Mammary epithelial cell (primary cell): ENCODE data around the gene XKRX.

ENCODE experiments used
- EZH2 ChIP-seq: IDR thresholded peaks from 2 replicates; pipeline ENCODE4 v1.6.1; 2012; ENCODE audit warnings: low read length, inconsistent platforms, borderline replicate concordance
- TF ChIP-seq, protein P1 (sequence below), 2 donors: IDR thresholded peaks in 1 of 2; conservative IDR thresholded peaks in 1 of 2; 2 replicates each; pipeline ENCODE4 v1.5.1; 2011 to 2012; ENCODE audit warnings: inconsistent platforms in 2 of 2, low read length in 2 of 2, mild to moderate bottlenecking in 2 of 2, control low read depth in 1 of 2, low read depth in 1 of 2; ENCODE audit not compliant: insufficient read depth in 1 of 2; ENCODE audit errors: extremely low read depth in 1 of 2

- TF ChIP-seq, protein P1, sequence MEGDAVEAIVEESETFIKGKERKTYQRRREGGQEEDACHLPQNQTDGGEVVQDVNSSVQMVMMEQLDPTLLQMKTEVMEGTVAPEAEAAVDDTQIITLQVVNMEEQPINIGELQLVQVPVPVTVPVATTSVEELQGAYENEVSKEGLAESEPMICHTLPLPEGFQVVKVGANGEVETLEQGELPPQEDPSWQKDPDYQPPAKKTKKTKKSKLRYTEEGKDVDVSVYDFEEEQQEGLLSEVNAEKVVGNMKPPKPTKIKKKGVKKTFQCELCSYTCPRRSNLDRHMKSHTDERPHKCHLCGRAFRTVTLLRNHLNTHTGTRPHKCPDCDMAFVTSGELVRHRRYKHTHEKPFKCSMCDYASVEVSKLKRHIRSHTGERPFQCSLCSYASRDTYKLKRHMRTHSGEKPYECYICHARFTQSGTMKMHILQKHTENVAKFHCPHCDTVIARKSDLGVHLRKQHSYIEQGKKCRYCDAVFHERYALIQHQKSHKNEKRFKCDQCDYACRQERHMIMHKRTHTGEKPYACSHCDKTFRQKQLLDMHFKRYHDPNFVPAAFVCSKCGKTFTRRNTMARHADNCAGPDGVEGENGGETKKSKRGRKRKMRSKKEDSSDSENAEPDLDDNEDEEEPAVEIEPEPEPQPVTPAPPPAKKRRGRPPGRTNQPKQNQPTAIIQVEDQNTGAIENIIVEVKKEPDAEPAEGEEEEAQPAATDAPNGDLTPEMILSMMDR (conservative IDR thresholded peaks at IDR 0.05 in 1 of 2, IDR thresholded peaks at IDR 0.05 in 1 of 2; ENCODE audit: extremely low read depth in 1 of 2, insufficient read depth in 1 of 2, low read depth in 1 of 2, low read length in 2 of 2), result no peak
- TF ChIP-seq EZH2, result no peak
Measured at GRCh38 chrX:100928660-100929613, at the start of gene XKRX.
